ENCODE results near the gene PCBP3. TPM values are rescaled to one million over a fixed set of nuclear protein-coding genes. Genes with fewer than 3 reads are reported as not detected.
A peak's percentile ranks its signal among the peaks of the same experiment; 100 is the strongest.

Gene PCBP3
- total and polyA plus RNA-seq, 2 of the 8 experiments (the other 6 are each of a cell fraction or from before 2014, with no cell fraction given), result 3.5 to 6.3 TPM

DNA sequence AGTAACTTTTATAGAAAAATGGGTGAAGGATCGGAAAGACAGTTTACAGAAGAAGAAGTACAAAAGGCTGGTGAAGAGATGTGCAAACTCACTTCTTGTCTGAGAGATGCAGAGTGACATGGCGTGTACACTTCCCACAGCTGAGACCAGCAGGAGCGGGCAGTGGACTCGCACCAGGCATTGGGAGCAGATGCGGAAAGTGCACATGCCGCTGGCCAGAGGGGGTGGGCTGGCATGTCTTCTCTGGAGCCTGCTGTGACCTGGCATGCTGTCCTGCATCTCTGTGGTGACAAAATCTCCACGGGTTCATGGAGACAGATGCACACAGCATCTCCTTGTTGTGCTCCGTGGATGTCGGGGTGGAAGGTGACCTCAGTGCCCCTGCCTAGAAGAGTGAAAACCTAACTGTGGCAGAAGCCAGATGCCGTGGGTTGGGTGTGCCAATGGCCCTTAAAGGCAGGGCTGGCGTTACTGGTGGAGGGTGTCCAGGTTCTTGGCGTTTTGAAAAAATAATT lies 209.4 kb downstream of the PCBP3 start:
- Histone ChIP-seq H3K4me2 (ENCODE audit: insufficient read depth in 1 of 2, low read depth in 2 of 2, low read length in 2 of 2) (no peak overlapping the region), H2BK20ac (ENCODE audit: low read length) (no peak overlapping the region), H3K9me3 (ENCODE audit: insufficient read depth in 2 of 2, low read depth in 1 of 2, low read length in 1 of 2) (no peaks in the 10 kb centered on the region), H3K36me3 (ENCODE audit: control insufficient read depth in 2 of 4, insufficient read depth in 4 of 4, low read length in 3 of 4) (no peaks in the 10 kb centered on the region), H3K27me3 (replicated peaks in 1 of 4; ENCODE audit: control insufficient read depth in 3 of 4, extremely low read depth in 1 of 4, insufficient read depth in 3 of 4, low read length in 3 of 4) (no peaks in the 10 kb centered on the region), H2AFZ (ENCODE audit: low read length) (no peak overlapping the region), H2BK12ac (ENCODE audit: low read depth, low read length) (no peak overlapping the region), H2BK15ac (ENCODE audit: low read length) (no peak overlapping the region), H4K5ac (ENCODE audit: insufficient read length, low read depth, low read length) (no peak overlapping the region), H2BK5ac (ENCODE audit: low read depth, low read length) (0 out of 2 replicates have a peak overlapping the region, but pooled peaks have one; percentile 19), H3K9ac (replicated peaks in 1 of 4; ENCODE audit: extremely low read depth in 1 of 4, low read depth in 3 of 4, low read length in 3 of 4) (no peak overlapping the region), H4K8ac (ENCODE audit: extremely low read depth, insufficient read depth, low read length) (peak overlapping the region; percentile 1; the same call in 1 of the 2 replicates), H3K4ac (replicated peaks; ENCODE audit: insufficient read length, low read depth, low read length) (no peak overlapping the region), H3K18ac (ENCODE audit: extremely low read depth, low read length) (no peak overlapping the region), H3K56ac (replicated peaks; ENCODE audit: insufficient read length, low read depth, low read length) (no peak overlapping the region), H3K27ac (ENCODE audit: low read depth, low read length) (no peak overlapping the region), H3K4me1 (replicated peaks in 1 of 4; ENCODE audit: control insufficient read depth in 3 of 4, insufficient read depth in 4 of 4, low read length in 3 of 4) (peaks cover 0 to 10% (median 4%) of the 10 kb centered on the region in 4 experiments; a peak in 2 of 7 replicates), H2AK5ac (ENCODE audit: low read depth, low read length) (no peak overlapping the region), H3K79me1 (ENCODE audit: low read depth, low read length) (no peaks in the 10 kb centered on the region), H2BK120ac (replicated peaks; ENCODE audit: low read depth, low read length) (no peak overlapping the region), H3K4me3 (ENCODE audit: extremely low read depth in 1 of 4, insufficient read depth in 2 of 4, low read depth in 3 of 4, low read length in 4 of 4) (no peak overlapping the region), H4K91ac (replicated peaks; ENCODE audit: insufficient read length, low read length) (no peak overlapping the region), H3K79me2 (ENCODE audit: control insufficient read depth in 1 of 2, insufficient read depth in 2 of 2, low read length in 2 of 2) (no peaks in the 10 kb centered on the region), H4K20me1 (replicated peaks in 1 of 2; ENCODE audit: control insufficient read depth in 1 of 2, insufficient read depth in 2 of 2, low read length in 2 of 2) (no peaks in the 10 kb centered on the region), H3K14ac (ENCODE audit: insufficient read length) (no peak overlapping the region), H3K23me2 (ENCODE audit: low read depth, low read length) (no peaks in the 10 kb centered on the region), H3K23ac (ENCODE audit: insufficient read length) (no peak overlapping the region)
- FAIRE-seq (no peak), DNase-seq (ENCODE audit: low read depth in 1 of 2, low spot score in 2 of 2) (no peak)
- CTCF ChIA-PET (ENCODE audit: partially characterized antibody), result interaction anchor here (2.5 kb wide), 1 partner anchor 10 kb away, joined by 9 read pairs; no protein-coding TSS in a partner anchor
- WGBS, 2 experiments (ENCODE audit: extremely low coverage in 1 of 2, insufficient coverage in 1 of 2, insufficient read length in 1 of 2, insufficient replicate concordance in 2 of 2, low coverage in 1 of 2, low lambda C conversion rate in 2 of 2, missing lambda C conversion rate in 1 of 2), result 85% methylated on average over 12 of the region's 12 CpGs; no CpG with 5 or more reads in 1 of the 2 experiments
- POLR2A ChIA-PET (ENCODE audit: partially characterized antibody), result no interaction called here
- no peak for TF ChIP-seq SIX5 (IDR thresholded peaks at IDR 0.05; ENCODE audit: low read depth, low read length)
- TF ChIP-seq TCF12 (IDR thresholded peaks at IDR 0.05; ENCODE audit: low read depth, low read length), result no peak
- TF ChIP-seq RAD21 (IDR thresholded peaks at IDR 0.05 in 1 of 2, conservative IDR thresholded peaks at IDR 0.05 in 1 of 2; ENCODE audit: low read depth in 2 of 2, low read length in 2 of 2), result no peak
- no peak for TF ChIP-seq NRF1 (IDR thresholded peaks at IDR 0.05; ENCODE audit: low read depth, low read length)
- TF ChIP-seq TEAD4 (IDR thresholded peaks at IDR 0.05; ENCODE audit: low read depth, low read length), result no peak
- TF ChIP-seq RXRA (IDR thresholded peaks at IDR 0.05; ENCODE audit: insufficient read depth, low read depth, low read length), result no peak
- TF ChIP-seq RBBP5 (IDR thresholded peaks at IDR 0.05; ENCODE audit: borderline replicate concordance, low read depth, low read length), result no peak
- no peak for TF ChIP-seq KDM5A (IDR thresholded peaks at IDR 0.05; ENCODE audit: low read length)
- no peak for TF ChIP-seq BRCA1 (IDR thresholded peaks at IDR 0.05; ENCODE audit: low read depth, low read length)
- TF ChIP-seq SP1 (IDR thresholded peaks at IDR 0.05; ENCODE audit: low read depth, low read length), result no peak
- no peak for TF ChIP-seq E2F6 (IDR thresholded peaks at IDR 0.05)
- TF ChIP-seq CHD1 (IDR thresholded peaks at IDR 0.05; ENCODE audit: low read depth, low read length), result no peak
- TF ChIP-seq TAF1 (IDR thresholded peaks at IDR 0.05; ENCODE audit: low read depth, low read length), result no peak
